Stimulated activated CD4-positive, alpha-beta T cell treated with anti-CD3 and anti-CD28 coated beads, Interleukin-15, amount 100 ng/mL, for 48 hours (primary cell): ENCODE measurements around the gene KLRF1.
"Not testable (repeated sequence)": the region's sequence is repeated elsewhere in the genome, so short reads cannot be mapped to it uniquely, and the experiment has no call there.

Experiments
- DNase-seq, 2 donors: peaks; one replicate each; pipeline ENCODE4 v3.0.0-alpha.2; 2020; ENCODE audit warnings: low read depth in 2 of 2

Gene KLRF1

DNA sequence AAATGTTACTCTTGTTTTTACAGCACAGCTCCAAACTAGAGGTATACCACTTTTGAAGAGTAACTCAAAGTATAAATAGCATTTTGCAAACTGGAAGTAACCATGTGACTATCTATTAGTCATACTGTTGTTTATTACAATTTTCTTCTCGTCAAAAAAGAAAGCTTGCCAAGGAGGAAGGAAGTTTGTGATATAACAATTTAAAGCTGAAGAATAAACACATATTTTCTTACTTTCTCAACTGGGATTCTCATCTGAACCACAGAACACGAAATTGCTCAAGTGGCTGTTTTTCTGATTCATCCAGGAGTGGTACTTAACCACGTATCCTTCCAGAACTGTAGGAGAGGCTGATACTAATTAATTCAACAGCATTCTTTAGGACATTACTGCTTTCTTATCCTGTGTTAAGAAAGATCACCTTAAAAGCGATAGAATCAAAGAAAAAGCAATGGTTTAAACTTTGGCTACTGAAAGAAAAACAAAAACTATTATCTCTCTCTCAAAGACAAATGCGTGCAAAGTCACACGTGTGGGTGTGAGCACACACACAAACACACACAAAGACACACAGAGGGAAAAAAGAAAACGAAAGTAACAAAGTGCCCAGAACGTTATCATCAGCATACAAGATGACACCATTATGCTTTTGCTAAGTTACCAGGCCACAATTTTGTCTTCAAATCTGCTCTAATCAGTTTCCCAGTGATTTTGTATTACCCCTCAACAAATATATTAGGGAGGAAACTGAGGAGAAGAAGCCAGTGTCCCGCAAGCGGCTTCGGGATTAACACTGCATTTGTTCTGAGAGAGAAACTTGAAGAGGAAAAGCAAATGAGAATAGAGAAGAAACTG lies 42.3 kb downstream of the KLRF1 start, which contains the start of gene CLEC2B:
Gene CLEC2B (minus strand): TSS at position 48 of the 855 bp plus-strand sequence.
- no peak for DNase-seq

DNA sequence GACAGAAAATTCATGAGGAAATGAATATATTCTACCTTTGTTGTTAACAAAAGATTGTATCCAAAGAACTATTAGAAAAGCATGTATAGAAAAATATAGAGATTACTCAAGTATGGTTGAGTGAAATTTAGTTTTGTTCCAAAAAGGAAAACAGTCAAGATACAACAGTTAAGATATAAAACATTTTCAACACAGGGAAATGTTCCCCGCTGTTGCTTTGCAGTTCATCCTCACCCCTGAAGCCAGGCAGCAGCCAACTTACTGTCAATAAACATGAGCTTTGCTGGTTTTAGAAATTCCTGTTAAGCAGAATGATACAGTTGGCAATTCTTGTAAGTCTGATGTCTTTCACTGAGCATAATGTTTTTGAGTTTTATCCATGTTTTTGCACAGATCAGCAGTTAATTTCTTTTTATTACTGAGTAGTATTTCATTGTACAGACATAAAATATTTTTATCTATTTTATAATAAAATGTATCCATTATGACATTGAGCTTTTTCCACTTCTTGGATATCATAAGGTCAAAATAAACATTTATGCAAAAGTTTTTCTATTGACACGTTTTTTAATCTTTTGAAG lies 43.1 kb downstream of the KLRF1 start:
- DNase-seq, result no peak

DNA sequence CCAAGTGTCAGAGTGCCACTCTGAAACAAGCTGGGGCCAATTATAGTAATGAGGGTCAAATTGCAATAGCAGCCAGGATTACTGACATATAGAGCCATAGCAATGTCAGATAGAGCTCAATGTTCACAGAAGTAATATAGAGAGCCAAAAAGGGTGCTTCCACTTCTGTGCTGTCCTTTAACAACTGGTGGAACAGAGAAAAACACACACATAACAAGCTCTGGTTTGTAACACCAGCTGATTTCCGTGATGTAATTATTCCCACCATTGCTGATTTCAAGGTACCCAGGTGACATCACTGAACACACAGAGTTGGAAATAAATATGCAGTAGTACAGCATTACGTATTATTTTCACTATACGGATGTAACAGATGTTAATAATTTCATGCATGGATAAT lies 44.9 kb downstream of the KLRF1 start:
- DNase-seq, result no peak

DNA sequence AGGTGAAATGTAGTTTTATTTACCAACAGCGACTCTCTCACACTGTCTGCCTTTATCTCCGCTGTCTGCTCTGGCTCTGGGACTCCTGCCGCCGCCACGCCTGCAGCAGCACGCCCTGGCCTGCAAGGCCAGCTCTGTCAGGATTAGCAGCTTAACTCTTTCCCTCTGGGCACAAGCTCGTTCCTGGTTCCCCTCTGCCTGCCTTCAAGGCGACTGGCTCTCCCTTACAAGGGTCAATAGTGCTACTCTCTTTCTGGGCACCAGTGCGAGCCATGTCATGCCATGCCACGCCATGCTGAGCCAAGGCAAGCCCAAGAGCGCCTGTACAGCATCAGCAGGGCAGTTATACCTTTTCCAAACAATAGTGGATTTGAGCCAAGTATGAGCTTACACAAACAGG lies 45.5 kb downstream of the KLRF1 start:
- DNase-seq, result no peak

DNA sequence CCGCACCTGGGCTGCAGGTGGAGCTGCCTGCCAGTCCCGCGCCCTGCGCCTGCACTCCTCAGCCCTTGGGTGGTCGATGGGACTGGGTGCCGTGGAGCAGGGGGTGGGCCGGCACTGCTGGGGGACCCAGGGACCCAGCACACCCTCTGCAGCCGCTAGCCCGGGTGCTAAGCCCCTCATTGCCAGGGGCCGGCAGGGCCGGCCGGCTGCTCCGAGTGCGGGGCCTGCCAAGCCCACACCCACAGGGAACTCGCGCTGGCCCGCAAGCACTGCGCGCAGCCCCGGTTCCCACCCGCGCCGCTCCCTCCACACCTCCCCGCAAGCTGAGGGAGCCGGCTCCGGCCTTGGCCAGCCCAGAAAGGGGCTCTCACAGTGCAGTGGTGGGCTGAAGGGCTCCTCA lies 48.8 kb downstream of the KLRF1 start:
- DNase-seq, result not testable (repeated sequence)

DNA sequence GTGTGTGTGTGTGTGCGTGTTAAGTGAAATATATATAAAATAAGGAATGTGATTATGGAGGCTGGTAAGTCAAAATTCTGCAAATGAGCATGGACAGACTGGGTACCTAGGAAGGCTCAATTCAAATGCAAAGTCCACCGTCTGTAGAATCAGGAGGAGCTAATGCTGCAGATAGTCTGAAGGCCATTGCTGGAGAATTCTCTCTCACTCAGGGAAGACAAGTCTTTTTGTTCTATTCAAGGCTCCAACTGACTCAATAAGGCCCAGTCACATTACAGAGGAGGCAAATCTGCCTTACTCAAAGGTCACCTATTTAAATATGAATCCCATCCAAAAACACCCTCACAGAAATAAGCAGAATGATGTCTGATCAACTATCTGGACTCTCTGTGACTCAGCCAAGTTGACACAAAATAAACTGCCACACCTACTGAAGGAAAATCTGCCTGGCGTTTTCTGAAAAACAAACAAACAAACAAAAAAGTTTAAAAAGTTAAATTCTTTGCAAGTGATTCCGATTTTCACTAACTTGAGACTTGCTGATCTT lies 53.3 kb downstream of the KLRF1 start:
- no peak for DNase-seq

DNA sequence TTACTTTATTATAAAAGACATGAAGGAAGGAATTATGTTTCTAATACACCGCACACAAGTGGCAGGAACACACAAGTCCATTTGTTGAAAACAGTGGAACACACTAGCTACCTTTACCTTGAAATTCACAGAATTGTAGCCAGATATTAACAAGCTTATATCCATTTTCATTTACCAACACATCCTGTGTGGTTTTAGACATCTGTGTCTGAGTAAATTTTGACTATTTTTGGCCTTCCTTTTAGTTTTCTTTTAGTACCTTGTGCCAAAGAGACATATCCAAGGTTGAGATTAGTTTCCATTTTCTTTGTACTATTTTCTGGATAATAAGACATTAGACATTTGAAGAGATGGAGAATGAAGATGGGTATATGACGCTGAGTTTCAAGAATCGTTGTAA lies 54.0 kb downstream of the KLRF1 start, which contains the start of gene KLRF2:
Gene KLRF2 (plus strand): TSS at position 244 of the 400 bp plus-strand sequence. CDS start 107 bp downstream, at position 351.
- no peak for DNase-seq

DNA sequence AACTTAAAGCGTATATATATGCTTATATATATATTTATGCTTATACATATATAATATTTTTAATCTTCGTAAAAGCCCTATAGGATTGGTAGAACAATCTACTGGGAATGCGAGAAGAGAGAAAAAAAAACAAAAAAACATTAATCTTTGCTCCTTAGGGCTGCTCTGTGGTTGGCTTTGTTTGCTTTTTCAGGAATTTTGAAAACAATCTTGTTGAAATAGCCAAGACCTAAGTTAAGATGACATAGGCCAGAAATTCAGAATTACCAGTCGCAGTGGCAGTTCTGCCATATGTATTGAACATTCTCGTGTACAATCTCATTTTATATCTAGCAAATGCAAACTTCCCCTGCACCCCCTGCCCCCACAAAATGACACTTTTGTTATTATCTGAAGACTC lies 54.7 kb downstream of the KLRF1 start:
- DNase-seq, result no peak

DNA sequence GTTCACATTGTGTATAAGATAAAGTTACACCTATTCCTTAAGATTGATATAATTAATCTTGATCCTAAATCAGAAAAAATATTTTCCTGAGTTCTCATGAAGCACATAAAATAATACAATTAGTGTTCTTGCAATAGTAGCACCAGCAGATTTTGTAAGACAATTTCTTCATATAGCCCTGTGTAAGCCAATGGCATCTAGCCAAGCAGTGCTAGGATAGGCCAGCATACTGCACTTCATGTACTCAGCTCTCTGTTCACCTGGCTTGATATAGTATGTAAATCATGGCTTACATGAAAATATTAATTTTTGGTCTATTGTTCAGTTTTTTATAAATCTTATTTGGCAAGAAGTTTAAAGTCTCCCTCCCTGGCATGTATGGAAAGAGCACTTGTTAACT lies 55.9 kb downstream of the KLRF1 start:
- DNase-seq, result no peak

DNA sequence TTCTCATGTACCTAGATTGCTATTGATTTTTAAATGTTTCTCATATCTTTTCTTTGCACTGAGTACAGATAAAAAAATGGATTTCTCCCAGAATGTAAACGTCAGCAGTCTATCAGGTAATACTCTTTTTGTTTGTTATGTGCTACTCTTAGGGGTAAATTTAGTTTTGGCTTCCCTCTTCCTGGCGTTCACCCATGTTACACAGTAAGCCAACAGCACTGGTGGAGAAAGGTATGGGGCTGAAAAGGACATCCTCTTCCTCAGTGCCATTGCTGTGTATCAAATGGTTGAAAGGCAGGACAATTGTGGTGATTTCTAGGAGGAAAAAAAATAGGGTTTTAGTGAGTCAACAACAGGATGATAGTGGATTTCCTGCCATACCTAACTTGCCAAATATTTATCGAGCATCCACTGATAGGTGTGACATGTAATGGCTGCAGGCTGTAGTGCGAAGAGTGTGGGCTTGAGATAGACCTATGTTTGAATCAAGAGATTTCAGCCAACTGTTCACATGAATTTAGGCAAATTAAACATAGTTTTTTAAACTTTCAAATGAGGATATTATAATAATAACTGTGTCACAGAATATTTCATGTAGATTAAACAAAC lies 61.5 kb downstream of the KLRF1 start:
- no peak for DNase-seq
